Stomach smooth muscle (tissue), 2 donors: ENCODE measurements around the gene GSTT2.
A peak's percentile ranks its signal among the peaks of the same experiment; 100 is the strongest.

Source experiments
- H3K27ac ChIP-seq: one replicate; pipeline ENCODE4 v1.7.0; 2013; ENCODE audit warnings: mild to moderate bottlenecking, low read length, inconsistent platforms
- H3K27me3 ChIP-seq, 2 donors: one replicate each; pipeline ENCODE4 v1.7.0; 2013; ENCODE audit warnings: low read length in 2 of 2; ENCODE audit not compliant: insufficient read depth in 2 of 2, control insufficient read depth in 1 of 2
- H3K36me3 ChIP-seq, 2 donors: one replicate each; pipeline ENCODE4 v1.7.0; 2013; ENCODE audit warnings: low read length in 2 of 2; ENCODE audit not compliant: control insufficient read depth in 2 of 2, insufficient read depth in 2 of 2
- H3K4me1 ChIP-seq: one replicate; pipeline ENCODE4 v1.7.0; 2013; ENCODE audit warnings: low read length; ENCODE audit not compliant: control insufficient read depth, insufficient read depth
- H3K4me3 ChIP-seq, 2 donors: one replicate each; pipeline ENCODE4 v1.7.0; 2013; ENCODE audit warnings: low read length in 2 of 2
- H3K9ac ChIP-seq, 2 donors: one replicate each; pipeline ENCODE4 v1.7.0; 2013; ENCODE audit warnings: low read length in 2 of 2, mild to moderate bottlenecking in 1 of 2
- H3K9me3 ChIP-seq, 2 donors: one replicate each; pipeline ENCODE4 v1.7.0; 2013; ENCODE audit warnings: low read length in 2 of 2; ENCODE audit not compliant: control insufficient read depth in 2 of 2
- donor health status: healthy.
- donor health status: Pancreatic carcinoma.

Gene GSTT2

GRCh38 chr22:24001314-24001713 is 21.4 kb downstream of the GSTT2 start:
- no peaks in the 10 kb centered on the region for H3K36me3 ChIP-seq
- no peak overlapping the region for H3K9ac ChIP-seq
- no peaks in the 10 kb centered on the region for H3K27me3 ChIP-seq
- H3K27ac ChIP-seq: no peak overlapping the region
- H3K4me3 ChIP-seq: no peak overlapping the region
- peaks cover 11% of the 10 kb centered on the region for H3K4me1 ChIP-seq
- H3K9me3 ChIP-seq: no peaks in the 10 kb centered on the region

GRCh38 chr22:24002272-24002671 is 22.3 kb downstream of the GSTT2 start:
- Histone ChIP-seq H3K4me3 (no peak overlapping the region), H3K36me3 (no peaks in the 10 kb centered on the region), H3K27me3 (no peaks in the 10 kb centered on the region), H3K9ac (no peak overlapping the region), H3K9me3 (no peaks in the 10 kb centered on the region), H3K4me1 (peaks cover 11% of the 10 kb centered on the region), H3K27ac (no peak overlapping the region)

GRCh38 chr22:24002851-24003250 is 22.9 kb downstream of the GSTT2 start:
- Histone ChIP-seq H3K4me3 (no peak overlapping the region), H3K27ac (no peak overlapping the region), H3K4me1 (peaks cover 11% of the 10 kb centered on the region), H3K9me3 (no peaks in the 10 kb centered on the region), H3K36me3 (no peaks in the 10 kb centered on the region), H3K27me3 (peaks cover 0 to under 1% of the 10 kb centered on the region in 2 donors), H3K9ac (no peak overlapping the region)

- H3K4me3 ChIP-seq: no peak overlapping the region
- H3K4me1 ChIP-seq: peaks cover 11% of the 10 kb centered on the region
- H3K36me3 ChIP-seq: no peaks in the 10 kb centered on the region
- peaks cover 0 to 2% of the 10 kb centered on the region in 2 donors for H3K27me3 ChIP-seq
- H3K9me3 ChIP-seq: no peaks in the 10 kb centered on the region
- no peak overlapping the region for H3K9ac ChIP-seq
- no peak overlapping the region for H3K27ac ChIP-seq
Measured at GRCh38 chr22:24003887-24004286, 24.0 kb downstream of the GSTT2 start.

GRCh38 chr22:24005201-24005600 is 25.3 kb downstream of the GSTT2 start, which contains the start of gene GSTT4:
TSS of gene GSTT4 (minus strand) at chr22:24005453. CDS start at chr22:24005356, 97 bp downstream.
- no peaks in the 10 kb centered on the region for H3K36me3 ChIP-seq
- peak within 1 kb of the TSS; percentile 17 to 60 for H3K9ac ChIP-seq
- H3K27ac ChIP-seq: peak within 1 kb of the TSS; percentile 71
- no peaks in the 10 kb centered on the region for H3K9me3 ChIP-seq
- peaks cover 0 to 2% of the 10 kb centered on the region in 2 donors for H3K27me3 ChIP-seq
- peaks cover 11% of the 10 kb centered on the region for H3K4me1 ChIP-seq
- peak within 1 kb of the TSS in 1 of 2 donors; percentile 15 for H3K4me3 ChIP-seq

- Histone ChIP-seq H3K4me1 (peaks cover 11% of the 10 kb centered on the region), H3K36me3 (no peaks in the 10 kb centered on the region), H3K9me3 (no peaks in the 10 kb centered on the region), H3K4me3 (no peak overlapping the region), H3K27me3 (peaks cover 0 to 2% of the 10 kb centered on the region in 2 donors), H3K27ac (peak overlapping the region; percentile 71), H3K9ac (no peak overlapping the region)
Measured at GRCh38 chr22:24006207-24006913, 26.4 kb downstream of the GSTT2 start.

- H3K4me1 ChIP-seq: peaks cover 16% of the 10 kb centered on the region
- H3K36me3 ChIP-seq: no peaks in the 10 kb centered on the region
- no peak overlapping the region for H3K4me3 ChIP-seq
- no peaks in the 10 kb centered on the region for H3K9me3 ChIP-seq
- no peak overlapping the region for H3K9ac ChIP-seq
- no peak overlapping the region for H3K27ac ChIP-seq
- peaks cover 0 to 2% of the 10 kb centered on the region in 2 donors for H3K27me3 ChIP-seq
Measured at GRCh38 chr22:24006914-24007214, 26.9 kb downstream of the GSTT2 start.

GRCh38 chr22:24007253-24008021 is 27.5 kb downstream of the GSTT2 start:
- Histone ChIP-seq H3K36me3 (no peaks in the 10 kb centered on the region), H3K9ac (no peak overlapping the region), H3K27me3 (peaks cover 0 to 2% of the 10 kb centered on the region in 2 donors), H3K9me3 (no peaks in the 10 kb centered on the region), H3K4me1 (peaks cover 22% of the 10 kb centered on the region), H3K4me3 (no peak overlapping the region), H3K27ac (no peak overlapping the region)

GRCh38 chr22:24008022-24008283 is 28.0 kb downstream of the GSTT2 start:
- Histone ChIP-seq H3K27me3 (peaks cover 0 to 2% of the 10 kb centered on the region in 2 donors), H3K9ac (no peak overlapping the region), H3K4me1 (peaks cover 22% of the 10 kb centered on the region), H3K36me3 (no peaks in the 10 kb centered on the region), H3K4me3 (no peak overlapping the region), H3K27ac (no peak overlapping the region), H3K9me3 (no peaks in the 10 kb centered on the region)

- Histone ChIP-seq H3K4me3 (no peak overlapping the region), H3K4me1 (peaks cover 22% of the 10 kb centered on the region), H3K9me3 (no peaks in the 10 kb centered on the region), H3K27me3 (peaks cover 0 to 2% of the 10 kb centered on the region in 2 donors), H3K36me3 (no peaks in the 10 kb centered on the region), H3K27ac (no peak overlapping the region), H3K9ac (no peak overlapping the region)
Measured at GRCh38 chr22:24008381-24009226, 28.7 kb downstream of the GSTT2 start.
